NCI-H2196 treated with DMSO at 0.1 percent for 48 hours (cell line): ENCODE results near the gene FRMD3.

Source experiments
- DNase-seq: peaks from one replicate; lab custom pipeline; 2025; ENCODE audit not compliant: unreplicated experiment; lab: John Stamatoyannopoulos, UW

Gene FRMD3

DNA sequence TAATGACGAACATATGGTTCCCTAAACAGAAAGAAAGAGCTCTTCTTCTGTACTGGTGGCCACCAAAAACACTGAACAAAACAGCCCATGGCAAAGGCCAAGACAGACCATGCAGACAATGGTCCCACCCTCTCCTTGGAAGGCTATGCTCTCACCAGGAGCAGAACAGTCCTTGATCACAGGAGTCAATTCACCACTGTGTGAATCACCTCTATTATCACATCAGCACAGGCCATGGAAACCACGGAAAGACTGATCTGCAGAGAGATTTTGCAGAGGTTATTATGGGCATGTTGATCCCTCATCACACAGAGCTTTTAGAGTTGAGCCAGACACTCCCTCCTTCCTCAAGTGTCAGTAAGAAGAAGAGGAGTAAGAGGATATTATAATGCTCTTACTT is 341.3 kb downstream of the FRMD3 start:
- no peak for DNase-seq
